GM19467 (cell line): Measurements from ENCODE around the gene DISC1.
"Not testable (repeated sequence)": the region's sequence is repeated elsewhere in the genome, so short reads cannot be mapped to it uniquely, and the experiment has no call there.

Source experiments
- ATAC-seq: cut with Tn5 transposase; IDR thresholded peaks from one replicate; pipeline ENCODE4 v1.9.1; 2021; ENCODE audit warnings: mild to moderate bottlenecking, moderate library complexity; ENCODE audit not compliant: unreplicated experiment

The DISC1 gene

DNA sequence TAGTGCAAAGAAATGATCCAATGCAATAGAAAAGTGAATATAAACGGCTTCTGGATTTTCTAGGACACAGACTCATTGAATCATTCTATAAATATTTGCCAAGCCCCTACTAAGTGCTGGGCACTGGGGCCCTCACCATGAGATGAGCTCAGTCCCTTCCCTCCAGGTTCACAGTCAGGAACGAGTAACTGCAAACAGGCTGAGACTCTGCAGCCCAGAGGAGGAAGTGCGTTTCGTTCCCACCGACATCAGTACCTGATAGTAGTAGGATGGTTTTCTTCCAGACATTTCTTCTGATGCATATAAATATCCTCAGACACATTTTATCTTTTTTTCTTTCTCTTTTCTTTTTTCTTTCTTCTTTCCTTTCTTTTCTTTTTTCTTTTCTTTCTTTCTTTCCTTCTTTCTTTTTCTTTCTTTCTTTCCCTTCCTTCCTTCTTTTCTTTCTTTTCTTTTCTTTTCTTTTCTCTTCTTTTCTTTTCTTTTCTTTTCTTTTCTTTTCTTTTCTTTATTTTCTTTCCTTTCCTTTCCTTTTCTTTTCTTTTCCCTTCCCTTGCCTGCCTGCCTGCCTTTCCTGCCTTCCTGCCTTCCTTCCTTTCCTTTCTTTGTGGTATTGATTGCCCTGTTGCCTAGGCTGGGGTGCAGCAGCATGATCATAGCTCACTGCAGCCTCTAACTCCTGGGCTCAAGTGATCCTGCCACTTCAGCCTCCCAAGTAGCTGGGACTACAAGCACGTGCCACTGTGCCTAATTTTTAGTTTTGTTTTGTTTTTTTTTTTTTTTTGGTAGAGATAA, 135.4 kb downstream of the DISC1 start:
- ATAC-seq: no peak

- no peak for ATAC-seq
Observed at GRCh38 chr1:231763456-231763855, 136.9 kb downstream of the DISC1 start.

GRCh38 chr1:231765825-231766224, 139.2 kb downstream of the DISC1 start:
- not testable (repeated sequence) for ATAC-seq

GRCh38 chr1:231767471-231767870, 140.9 kb downstream of the DISC1 start:
- no peak for ATAC-seq

DNA sequence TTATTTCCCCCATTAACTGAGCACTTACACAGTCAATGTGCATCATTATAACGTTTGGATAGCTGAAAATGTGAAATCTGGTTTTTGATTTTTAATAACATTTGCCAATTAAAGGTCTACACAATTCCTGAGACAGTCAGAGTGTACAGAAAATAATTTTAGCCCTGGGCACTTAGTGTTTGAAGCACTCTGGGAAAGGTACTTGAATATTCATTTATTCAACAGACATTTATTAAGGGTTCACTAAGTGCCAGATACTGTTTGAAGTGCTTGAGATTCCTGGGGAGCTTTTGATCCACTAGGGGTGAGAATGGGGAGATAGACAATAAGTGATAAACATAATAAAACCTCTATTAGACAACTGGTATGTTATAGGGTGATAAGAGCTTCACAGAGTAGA, 141.8 kb downstream of the DISC1 start:
- no peak for ATAC-seq

GRCh38 chr1:231770506-231771175, 144.1 kb downstream of the DISC1 start:
- no peak for ATAC-seq

GRCh38 chr1:231774719-231775335, 148.2 kb downstream of the DISC1 start:
- ATAC-seq: no peak

DNA sequence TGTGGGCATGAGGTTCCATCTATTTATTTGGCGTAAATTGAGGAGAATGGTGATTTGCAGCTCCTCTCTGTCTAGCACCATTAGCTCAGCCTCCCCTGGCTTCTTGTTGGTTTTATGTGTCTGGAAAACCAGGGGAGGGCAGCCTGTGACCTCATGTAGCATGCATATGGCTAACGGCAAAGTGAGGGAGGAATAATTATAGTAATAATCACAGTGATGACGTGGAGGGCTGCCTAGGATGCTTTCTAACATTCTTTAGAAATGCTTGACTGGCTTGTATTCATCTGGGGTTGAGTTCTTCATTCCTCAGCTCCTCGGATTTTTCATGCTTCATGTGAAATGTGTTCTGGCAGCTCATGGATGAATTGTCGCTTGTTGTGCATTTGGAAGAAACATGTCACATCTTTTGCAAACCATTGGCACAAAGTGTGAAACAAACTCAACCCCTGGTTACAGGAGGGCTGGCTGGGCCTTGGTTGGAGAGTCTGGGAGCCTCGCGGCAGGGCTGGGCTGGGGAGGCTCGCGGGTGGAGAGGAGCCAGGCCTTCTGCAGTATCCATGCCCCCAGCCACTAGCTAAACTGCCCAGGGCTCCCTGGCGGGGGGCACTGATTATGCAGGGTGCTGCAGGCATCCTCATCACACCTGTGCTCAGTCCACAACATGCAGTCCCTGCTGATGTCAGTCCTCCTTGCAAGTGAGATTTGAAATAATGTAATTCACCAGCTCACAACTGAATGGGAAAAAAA, 149.6 kb downstream of the DISC1 start:
- ATAC-seq: no peak

GRCh38 chr1:231776757-231777062, 150.1 kb downstream of the DISC1 start:
- no peak for ATAC-seq

GRCh38 chr1:231778009-231778719, 151.6 kb downstream of the DISC1 start:
- no peak for ATAC-seq

- ATAC-seq: no peak
Observed at GRCh38 chr1:231779081-231779480, 152.5 kb downstream of the DISC1 start.

- ATAC-seq: no peak
Observed at GRCh38 chr1:231781892-231782291, 155.3 kb downstream of the DISC1 start.

- ATAC-seq: not testable (repeated sequence)
Observed at GRCh38 chr1:231785073-231785472, 158.5 kb downstream of the DISC1 start.

- ATAC-seq: no peak
Observed at GRCh38 chr1:231786126-231786525, 159.5 kb downstream of the DISC1 start.

DNA sequence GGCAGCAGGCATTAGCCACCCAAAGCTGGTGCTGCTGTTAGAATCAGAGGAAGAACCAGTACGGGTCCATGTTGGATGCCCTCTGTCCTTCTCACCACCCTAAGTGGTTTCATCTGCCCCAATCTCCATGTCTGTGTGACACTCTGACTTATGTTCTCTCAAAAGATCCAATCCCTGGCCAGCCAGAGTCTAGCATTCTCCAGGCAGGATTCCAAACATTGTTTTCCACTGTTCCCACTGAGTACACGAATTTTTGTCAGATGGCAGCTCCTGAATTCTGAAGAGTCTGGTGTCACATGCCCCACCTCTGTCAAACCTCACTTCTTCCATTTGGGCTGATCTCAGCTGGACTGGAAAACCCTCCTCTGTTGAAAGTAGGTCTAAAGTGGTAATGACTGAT, 166.0 kb downstream of the DISC1 start:
- ATAC-seq: no peak

- no peak for ATAC-seq
Observed at GRCh38 chr1:231793893-231794292, 167.3 kb downstream of the DISC1 start.

GRCh38 chr1:231796141-231796540, 169.6 kb downstream of the DISC1 start:
- no peak for ATAC-seq

DNA sequence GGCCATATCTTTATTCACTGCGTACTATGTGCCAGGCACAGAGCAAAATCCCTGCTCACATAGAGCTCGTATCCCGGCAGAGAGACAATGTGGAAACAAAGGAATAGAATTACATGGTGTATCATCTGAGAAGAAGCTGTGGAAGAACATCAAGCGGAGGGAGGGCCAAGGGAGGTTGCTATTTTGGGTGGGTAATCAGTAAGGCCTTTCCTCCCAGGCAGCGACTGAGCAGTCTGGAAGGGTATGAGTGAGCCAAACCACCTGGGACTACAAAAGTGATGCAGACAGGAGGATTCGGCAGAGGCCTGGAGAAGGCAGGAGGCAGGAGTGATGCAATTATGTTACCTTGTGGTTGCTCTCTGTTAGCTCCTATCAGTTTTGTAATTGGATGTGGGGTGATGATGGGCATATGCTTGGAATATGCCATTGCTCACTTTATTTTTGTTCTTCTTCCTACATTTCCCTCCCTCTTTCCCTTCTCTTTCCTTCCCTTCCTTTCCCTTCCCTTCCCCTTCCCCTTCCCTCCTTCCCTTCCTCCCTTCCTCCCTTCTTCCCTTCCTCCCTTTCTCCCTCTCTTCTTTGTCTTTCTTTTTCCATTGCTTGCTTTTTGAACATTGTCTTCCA, 172.9 kb downstream of the DISC1 start:
- ATAC-seq: no peak

DNA sequence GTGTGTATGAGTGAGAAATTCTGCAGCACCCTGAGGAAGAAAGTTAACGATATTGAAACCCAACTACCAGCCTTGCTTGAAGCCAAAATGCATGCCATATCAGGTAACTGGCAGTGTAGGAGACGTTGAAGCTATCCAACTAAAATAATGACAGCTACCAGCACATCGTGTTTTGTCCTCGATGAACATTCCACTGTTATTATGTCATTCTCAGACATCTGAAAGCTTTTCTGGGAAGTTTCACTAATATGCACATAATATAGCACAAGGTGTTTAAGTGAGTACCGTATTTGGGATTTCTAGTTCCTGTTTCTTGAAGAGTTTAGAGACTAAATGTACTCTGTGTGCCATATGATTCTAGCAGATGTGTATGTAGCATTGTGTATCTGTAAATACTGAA, 173.5 kb downstream of the DISC1 start:
- no peak for ATAC-seq

DNA sequence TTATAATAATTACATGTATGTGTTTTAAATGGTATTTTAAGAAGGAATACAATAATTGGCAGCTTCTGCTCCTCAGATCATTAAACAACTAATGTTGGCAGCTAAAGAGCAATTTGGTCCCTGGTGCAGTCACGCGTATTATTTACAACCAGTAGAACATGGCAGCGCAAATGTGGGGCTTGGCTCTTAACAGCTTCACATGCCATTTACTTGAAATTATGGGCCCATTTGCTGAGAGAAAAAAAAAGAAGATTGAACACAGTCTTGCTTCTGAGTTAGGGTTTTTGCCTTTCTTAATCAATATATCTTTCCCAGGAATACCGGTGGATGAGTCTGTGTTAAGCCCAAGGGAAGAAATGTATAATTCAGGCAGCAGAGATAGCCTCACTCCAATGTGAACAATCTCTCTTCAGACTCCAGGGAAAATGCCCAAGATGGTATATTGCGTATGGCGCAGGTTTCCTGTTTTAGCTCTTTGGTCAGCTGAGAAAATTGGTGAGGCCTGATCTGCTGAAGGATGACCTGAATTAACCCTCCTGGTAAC, 174.5 kb downstream of the DISC1 start:
- ATAC-seq: no peak
